ENCODE measurements around the gene NFX1. TPM values are rescaled to one million over a fixed set of nuclear protein-coding genes. Genes with fewer than 3 reads are reported as not detected.

Gene NFX1
- total and polyA plus RNA-seq, 5 donors: 12.3 to 37.6 (median 29.5) TPM

- no peaks in the 10 kb centered on the region for H3K9me3 ChIP-seq (ENCODE audit: control insufficient read depth, low read length)
- peaks cover 12% of the 10 kb centered on the region for H3K4me1 ChIP-seq (ENCODE audit: control insufficient read depth, insufficient read depth, low read length)
- no peaks in the 10 kb centered on the region for H3K27me3 ChIP-seq (ENCODE audit: control insufficient read depth, insufficient read depth)
- no peak overlapping the region for H3K4me3 ChIP-seq (ENCODE audit: low read length)
- DNase-seq: no peak
- ATAC-seq: no peak
- intact Hi-C loops (cut with DNase I): loop anchor here in 1 of 4 donors (10.0 kb wide), 1 partner anchor 78 kb away; no protein-coding TSS in a partner anchor
- H3K27ac ChIP-seq (ENCODE audit: low read length): no peak overlapping the region
Measured at GRCh38 chr9:33267151-33267767, 23.1 kb upstream of the NFX1 start.

- WGBS: 97% methylated on average over 3 of the region's 3 CpGs
- no peak for ATAC-seq
Measured at GRCh38 chr9:33270146-33270545, 20.2 kb upstream of the NFX1 start.

GRCh38 chr9:33272061-33272460 lies 18.3 kb upstream of the NFX1 start:
- no peaks in the 10 kb centered on the region for H3K4me1 ChIP-seq (ENCODE audit: control insufficient read depth, insufficient read depth, low read length)
- no peak overlapping the region for H3K4me3 ChIP-seq (ENCODE audit: low read length)
- no peak overlapping the region for H3K27ac ChIP-seq (ENCODE audit: low read length)
- 95% methylated on average over 1 of the region's 1 CpG for WGBS
- intact Hi-C loops (cut with DNase I): no loop called here
- no peaks in the 10 kb centered on the region for H3K9me3 ChIP-seq (ENCODE audit: control insufficient read depth, low read length)
- ATAC-seq (peak in 1 of 2 donors; percentile 31), DNase-seq (no peak)
- no peaks in the 10 kb centered on the region for H3K27me3 ChIP-seq (ENCODE audit: control insufficient read depth, insufficient read depth)

More at GRCh38 chr9:33270146-33270545, 20.2 kb upstream of the NFX1 start:
- no peak for DNase-seq
- Histone ChIP-seq H3K4me1 (ENCODE audit: control insufficient read depth, insufficient read depth, low read length) (peaks cover 5% of the 10 kb centered on the region), H3K27ac (ENCODE audit: low read length) (no peak overlapping the region), H3K4me3 (ENCODE audit: low read length) (no peak overlapping the region), H3K9me3 (ENCODE audit: control insufficient read depth, low read length) (no peaks in the 10 kb centered on the region), H3K27me3 (ENCODE audit: control insufficient read depth, insufficient read depth) (no peaks in the 10 kb centered on the region)
- intact Hi-C loops (cut with DNase I): no loop called here

GRCh38 chr9:33273266-33273971 lies 16.9 kb upstream of the NFX1 start:
- Histone ChIP-seq H3K27me3 (ENCODE audit: control insufficient read depth, insufficient read depth) (no peaks in the 10 kb centered on the region), H3K4me3 (ENCODE audit: low read length) (no peak overlapping the region), H3K9me3 (ENCODE audit: control insufficient read depth, low read length) (no peaks in the 10 kb centered on the region), H3K4me1 (ENCODE audit: control insufficient read depth, insufficient read depth, low read length) (no peaks in the 10 kb centered on the region), H3K27ac (ENCODE audit: low read length) (no peak overlapping the region)
- DNase-seq (no peak), ATAC-seq (no peak)
- 75% methylated on average over 3 of the region's 3 CpGs for WGBS
- intact Hi-C loops (cut with DNase I): no loop called here

GRCh38 chr9:33273972-33274328 lies 16.4 kb upstream of the NFX1 start:
- intact Hi-C loops (cut with DNase I): no loop called here
- 95% methylated on average over 2 of the region's 2 CpGs for WGBS
- Histone ChIP-seq H3K4me1 (ENCODE audit: control insufficient read depth, insufficient read depth, low read length) (no peaks in the 10 kb centered on the region), H3K9me3 (ENCODE audit: control insufficient read depth, low read length) (no peaks in the 10 kb centered on the region), H3K27me3 (ENCODE audit: control insufficient read depth, insufficient read depth) (no peaks in the 10 kb centered on the region), H3K27ac (ENCODE audit: low read length) (no peak overlapping the region), H3K4me3 (ENCODE audit: low read length) (no peak overlapping the region)
- ATAC-seq (no peak), DNase-seq (no peak)

- Histone ChIP-seq H3K4me1 (ENCODE audit: control insufficient read depth, insufficient read depth, low read length) (no peaks in the 10 kb centered on the region), H3K9me3 (ENCODE audit: control insufficient read depth, low read length) (no peaks in the 10 kb centered on the region), H3K27me3 (ENCODE audit: control insufficient read depth, insufficient read depth) (no peaks in the 10 kb centered on the region), H3K4me3 (ENCODE audit: low read length) (no peak overlapping the region), H3K27ac (ENCODE audit: low read length) (no peak overlapping the region)
- DNase-seq: no peak
- no peak for ATAC-seq
- intact Hi-C loops (cut with DNase I): no loop called here
- over 99% methylated on average over 4 of the region's 4 CpGs for WGBS
Measured at GRCh38 chr9:33277484-33277883, 12.8 kb upstream of the NFX1 start.

GRCh38 chr9:33285502-33285901 lies 4.8 kb upstream of the NFX1 start:
- H3K4me1 ChIP-seq (ENCODE audit: control insufficient read depth, insufficient read depth, low read length): no peaks in the 10 kb centered on the region
- no peak overlapping the region for H3K27ac ChIP-seq (ENCODE audit: low read length)
- DNase-seq (no peak), ATAC-seq (no peak)
- 81% methylated on average over 5 of the region's 5 CpGs for WGBS
- H3K4me3 ChIP-seq (ENCODE audit: low read length): no peak overlapping the region
- no peaks in the 10 kb centered on the region for H3K9me3 ChIP-seq (ENCODE audit: control insufficient read depth, low read length)
- no peaks in the 10 kb centered on the region for H3K27me3 ChIP-seq (ENCODE audit: control insufficient read depth, insufficient read depth)
- intact Hi-C loops (cut with DNase I): loop anchor here in 1 of 4 donors (10.0 kb wide), 1 partner anchor 169 kb away; no protein-coding TSS in a partner anchor

GRCh38 chr9:33287087-33287490 lies 3.2 kb upstream of the NFX1 start:
- WGBS: 60% methylated on average over 4 of the region's 4 CpGs
- Histone ChIP-seq H3K4me1 (ENCODE audit: control insufficient read depth, insufficient read depth, low read length) (peaks cover 2% of the 10 kb centered on the region), H3K4me3 (ENCODE audit: low read length) (no peak overlapping the region), H3K27me3 (ENCODE audit: control insufficient read depth, insufficient read depth) (no peaks in the 10 kb centered on the region), H3K9me3 (ENCODE audit: control insufficient read depth, low read length) (no peaks in the 10 kb centered on the region), H3K27ac (ENCODE audit: low read length) (no peak overlapping the region)
- DNase-seq: no peak
- ATAC-seq: no peak
- intact Hi-C loops (cut with DNase I): loop anchor here in 1 of 4 donors (10.0 kb wide), 1 partner anchor 168 kb away; no protein-coding TSS in a partner anchor

GRCh38 chr9:33288235-33288634 lies 2.1 kb upstream of the NFX1 start:
- intact Hi-C loops (cut with DNase I): loop anchor here in 1 of 4 donors (10.0 kb wide), 1 partner anchor 167 kb away; no protein-coding TSS in a partner anchor
- peaks cover 6% of the 10 kb centered on the region for H3K4me1 ChIP-seq (ENCODE audit: control insufficient read depth, insufficient read depth, low read length)
- H3K27me3 ChIP-seq (ENCODE audit: control insufficient read depth, insufficient read depth): no peaks in the 10 kb centered on the region
- ATAC-seq (no peak), DNase-seq (peak in 2 of 3 donors; percentile 19 to 50)
- H3K9me3 ChIP-seq (ENCODE audit: control insufficient read depth, low read length): no peaks in the 10 kb centered on the region
- no peak overlapping the region for H3K27ac ChIP-seq (ENCODE audit: low read length)
- 87% methylated on average over 4 of the region's 4 CpGs for WGBS
- H3K4me3 ChIP-seq (ENCODE audit: low read length): no peak overlapping the region

- DNase-seq (peak; percentile 27 to 62 (median 60)), ATAC-seq (no peak)
- Histone ChIP-seq H3K9me3 (ENCODE audit: control insufficient read depth, low read length) (no peaks in the 10 kb centered on the region), H3K27me3 (ENCODE audit: control insufficient read depth, insufficient read depth) (no peaks in the 10 kb centered on the region), H3K27ac (ENCODE audit: low read length) (no peak overlapping the region), H3K4me3 (ENCODE audit: low read length) (no peak overlapping the region), H3K4me1 (ENCODE audit: control insufficient read depth, insufficient read depth, low read length) (peaks cover 6% of the 10 kb centered on the region)
- intact Hi-C loops (cut with DNase I): loop anchor here in 1 of 4 donors (10.0 kb wide), 1 partner anchor 166 kb away; no protein-coding TSS in a partner anchor
- WGBS: 80% methylated on average over 14 of the region's 14 CpGs
Measured at GRCh38 chr9:33288828-33289483, 1.4 kb upstream of the NFX1 start.

- peak; percentile 26 to 62 (median 56) for DNase-seq
- intact Hi-C loops (cut with DNase I): loop anchor here in 1 of 4 donors (10.0 kb wide), 1 partner anchor 165 kb away; no protein-coding TSS in a partner anchor
- WGBS: 11% methylated on average over 12 of the region's 12 CpGs
- peak; percentile 6 to 8 for ATAC-seq
- H3K4me3 ChIP-seq (ENCODE audit: low read length): peak overlapping the region; percentile 69
- no peaks in the 10 kb centered on the region for H3K27me3 ChIP-seq (ENCODE audit: control insufficient read depth, insufficient read depth)
- H3K9me3 ChIP-seq (ENCODE audit: control insufficient read depth, low read length): no peaks in the 10 kb centered on the region
- peaks cover 6% of the 10 kb centered on the region for H3K4me1 ChIP-seq (ENCODE audit: control insufficient read depth, insufficient read depth, low read length)
- peak overlapping the region; percentile 99 for H3K27ac ChIP-seq (ENCODE audit: low read length)
Measured at GRCh38 chr9:33289496-33289895, 820 bp upstream of the NFX1 start.
